B cell (primary cell): ENCODE data around the gene FIBIN. TPM values are rescaled to one million over a fixed set of nuclear protein-coding genes. Genes with fewer than 3 reads are reported as not detected.

Experiments used
- ATAC-seq: fragments of 200-7000 bp; cut with Tn5 transposase; one replicate; pipeline ENCODE4 v1.10.0; 2021; ENCODE audit warnings: low read depth, mild to moderate bottlenecking, moderate number of reproducible peaks, moderate library complexity
- CTCF ChIA-PET: fragments of 350-600 bp; sonication (Branson Sonifier 250); formaldehyde crosslinking; loops from one replicate; lab custom pipeline; 2021; ENCODE audit warnings: antibody characterized with exemption, inconsistent platforms; lab: Charles Lee
- POLR2A ChIA-PET: fragments of 350-600 bp; sonication (Branson Sonifier 250); formaldehyde crosslinking; loops from one replicate; lab custom pipeline; 2021; ENCODE audit warnings: antibody characterized with exemption; lab: Charles Lee
- DNase-seq: peaks from one replicate; pipeline ENCODE4 v3.0.0; 2013
- H2AFZ ChIP-seq: 2 replicates; pipeline ENCODE4 v1.6.1; 2012; ENCODE audit warnings: mild to moderate bottlenecking, low read depth, low read length; ENCODE audit not compliant: insufficient read depth, poor library complexity, severe bottlenecking
- H3K27ac ChIP-seq, 2 donors: 1 replicate in 1 of 2; 2 replicates in 1 of 2; pipeline ENCODE4 v1.5.1; 2012 to 2013; ENCODE audit warnings: low read length in 2 of 2, mild to moderate bottlenecking in 2 of 2, moderate library complexity in 1 of 2
- H3K27me3 ChIP-seq, 4 experiments: fragments of 200-600 bp in 1 of 4; sonication (generic) in 1 of 4; replicated peaks in 1 of 4; 1 replicate in 2 of 4; 2 replicates in 2 of 4; pipeline versions ENCODE4 v1.6.1 to v1.7.0; 2013 to 2016; ENCODE audit warnings: low read length in 3 of 4, mild to moderate bottlenecking in 2 of 4, mixed read lengths in 1 of 4, moderate library complexity in 1 of 4; ENCODE audit not compliant: insufficient read depth in 4 of 4, control insufficient read depth in 3 of 4; ENCODE audit errors: control extremely low read depth in 1 of 4
- H3K36me3 ChIP-seq, 2 experiments: replicated peaks in 1 of 2; 1 replicate in 1 of 2; 2 replicates in 1 of 2; pipeline versions ENCODE4 v1.6.1 to v1.7.1; 2013; ENCODE audit warnings: low read length in 1 of 2; ENCODE audit not compliant: insufficient read depth in 2 of 2, control insufficient read depth in 1 of 2; ENCODE audit errors: control extremely low read depth in 1 of 2, extremely low read depth in 1 of 2
- H3K4me1 ChIP-seq, 2 donors: fragments of 200-600 bp in 1 of 2; sonication (generic) in 1 of 2; 1 replicate in 1 of 2; 2 replicates in 1 of 2; pipeline versions ENCODE4 v1.5.1 to v1.6.1; 2013 to 2017; ENCODE audit warnings: low read length in 2 of 2; ENCODE audit not compliant: control insufficient read depth in 2 of 2, insufficient read depth in 2 of 2
- H3K4me2 ChIP-seq: replicated peaks from 2 replicates; pipeline ENCODE3; 2012; ENCODE audit warnings: mild to moderate bottlenecking, low read depth, low read length; ENCODE audit not compliant: poor library complexity, severe bottlenecking
- H3K4me3 ChIP-seq, 5 experiments: fragments of 200-600 bp in 1 of 5; sonication (generic) in 1 of 5; 1 replicate in 3 of 5; 2 replicates in 2 of 5; pipeline versions ENCODE4 v1.5.1 to v1.7.0; 2011 to 2016; ENCODE audit warnings: low read length in 4 of 5, mild to moderate bottlenecking in 4 of 5, low read depth in 2 of 5, control low read depth in 1 of 5, moderate library complexity in 1 of 5; ENCODE audit not compliant: insufficient read depth in 1 of 5; ENCODE audit errors: control extremely low read depth in 1 of 5, extremely low read depth in 1 of 5
- H3K79me2 ChIP-seq: fragments of 200-600 bp; sonication (generic); one replicate; pipeline ENCODE4 v1.6.0; 2016; ENCODE audit warnings: low read length; ENCODE audit not compliant: control insufficient read depth, insufficient read depth
- H3K9ac ChIP-seq: fragments of 200-600 bp; sonication (generic); 2 replicates; pipeline ENCODE4 v1.6.1; 2017; ENCODE audit warnings: mild to moderate bottlenecking, low read length, moderate library complexity
- H3K9me3 ChIP-seq, 3 donors: one replicate each; pipeline versions ENCODE4 v1.6.1 to v1.7.1; 2013; ENCODE audit warnings: low read length in 2 of 3; ENCODE audit not compliant: control insufficient read depth in 2 of 3, insufficient read depth in 1 of 3; ENCODE audit errors: control extremely low read depth in 1 of 3
- H4K20me1 ChIP-seq: 2 replicates; pipeline ENCODE4 v1.6.0; 2012; ENCODE audit warnings: mild to moderate bottlenecking, low read length; ENCODE audit not compliant: insufficient read depth, control insufficient read depth, poor library complexity, severe bottlenecking
- H3K27ac Mint-ChIP-seq: one replicate; pipeline ENCODE4 v1.8.0; 2021; ENCODE audit warnings: mixed read lengths
- H3K27me3 Mint-ChIP-seq: one replicate; pipeline ENCODE4 v1.8.0; 2021; ENCODE audit warnings: mixed read lengths
- H3K4me1 Mint-ChIP-seq: one replicate; pipeline ENCODE4 v1.8.0; 2021; ENCODE audit warnings: mixed read lengths
- H3K4me3 Mint-ChIP-seq: one replicate; pipeline ENCODE4 v1.8.0; 2021; ENCODE audit warnings: mixed read lengths
- H3K9me3 Mint-ChIP-seq: one replicate; pipeline ENCODE4 v1.8.0; 2022; ENCODE audit warnings: mixed read lengths; ENCODE audit not compliant: insufficient read depth
- EZH2 ChIP-seq: IDR thresholded peaks from 2 replicates; pipeline ENCODE4 v1.6.1; 2012; ENCODE audit warnings: borderline replicate concordance, low read depth, mild to moderate bottlenecking, moderate library complexity, low read length; ENCODE audit not compliant: insufficient read depth, poor library complexity, severe bottlenecking
- WGBS: methylation state at CpG from one replicate; pipeline ENCODE4 v1.1.5; 2013; ENCODE audit warnings: missing lambda C conversion rate; ENCODE audit not compliant: insufficient coverage; 5-methylcytosine and 5-hydroxymethylcytosine counted together
- intact Hi-C: fragments of 100-400 bp; cut with micrococcal nuclease; formaldehyde crosslinking; loops from one replicate; pipeline ENCODE4 v1.10.0; 2022
- polyA plus RNA-seq: library from polyadenylated mRNA; depleted of rRNA; stranded (reverse); fragments of >200 nt; gene quantifications from 2 replicates; pipeline ENCODE4 v1.2.3, GENCODE V29; 2012
- total RNA-seq, 2 donors: library from RNA; stranded (reverse); fragments of 120-200 nt in 1 of 2; gene quantifications; 1 replicate in 1 of 2; 2 replicates in 1 of 2; pipeline versions ENCODE4 v1.2.3 to v1.2.4, GENCODE V29; 2013 to 2022
- TF ChIP-seq, protein P1 (sequence below): fragments of 200-600 bp; IDR thresholded peaks from one replicate; pipeline ENCODE4 v1.8.0; 2022; ENCODE audit warnings: antibody characterized with exemption, mild to moderate bottlenecking

Gene FIBIN
- total and polyA plus RNA-seq, 2 donors (not counting 1 experiment from before 2014, with no cell fraction given) = not detected

DNA sequence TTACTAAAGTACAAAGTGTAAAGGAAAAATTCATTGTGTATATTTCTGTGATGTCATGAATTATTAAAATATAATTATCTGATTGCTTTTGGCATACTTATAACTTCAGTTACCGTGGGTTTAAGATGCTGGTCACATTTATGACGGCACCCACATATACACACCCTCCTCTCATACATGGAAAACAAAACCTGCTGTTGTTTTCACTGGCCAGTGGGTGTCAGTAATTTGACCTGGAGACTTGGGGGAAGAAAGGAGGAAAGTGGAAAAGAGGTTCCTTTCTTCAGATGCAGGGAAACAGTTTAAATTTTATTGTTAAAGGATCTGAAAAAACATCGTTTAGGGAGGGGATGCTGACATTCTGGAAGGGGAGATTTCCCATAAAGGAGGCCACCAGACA lies 46.0 kb downstream of the FIBIN start:
- no peak overlapping the region for H3K27ac Mint-ChIP-seq
- H2AFZ ChIP-seq = no peak overlapping the region
- WGBS = 56% methylated on average over 1 of the region's 3 CpGs
- ChIA-PET POLR2A (no interaction called here), CTCF (no interaction called here)
- no peaks in the 10 kb centered on the region for H4K20me1 ChIP-seq
- no peak overlapping the region for H3K27ac ChIP-seq
- H3K9me3 Mint-ChIP-seq = peaks cover 8% of the 10 kb centered on the region
- H3K27me3 ChIP-seq = no peaks in the 10 kb centered on the region
- H3K27me3 Mint-ChIP-seq = no peaks in the 10 kb centered on the region
- H3K4me2 ChIP-seq = no peak overlapping the region
- H3K4me3 Mint-ChIP-seq = no peak overlapping the region
- H3K79me2 ChIP-seq = no peaks in the 10 kb centered on the region
- no peaks in the 10 kb centered on the region for H3K4me1 Mint-ChIP-seq
- DNase-seq (no peak), ATAC-seq (no peak)
- H3K4me3 ChIP-seq = no peak overlapping the region
- TF ChIP-seq, protein P1, sequence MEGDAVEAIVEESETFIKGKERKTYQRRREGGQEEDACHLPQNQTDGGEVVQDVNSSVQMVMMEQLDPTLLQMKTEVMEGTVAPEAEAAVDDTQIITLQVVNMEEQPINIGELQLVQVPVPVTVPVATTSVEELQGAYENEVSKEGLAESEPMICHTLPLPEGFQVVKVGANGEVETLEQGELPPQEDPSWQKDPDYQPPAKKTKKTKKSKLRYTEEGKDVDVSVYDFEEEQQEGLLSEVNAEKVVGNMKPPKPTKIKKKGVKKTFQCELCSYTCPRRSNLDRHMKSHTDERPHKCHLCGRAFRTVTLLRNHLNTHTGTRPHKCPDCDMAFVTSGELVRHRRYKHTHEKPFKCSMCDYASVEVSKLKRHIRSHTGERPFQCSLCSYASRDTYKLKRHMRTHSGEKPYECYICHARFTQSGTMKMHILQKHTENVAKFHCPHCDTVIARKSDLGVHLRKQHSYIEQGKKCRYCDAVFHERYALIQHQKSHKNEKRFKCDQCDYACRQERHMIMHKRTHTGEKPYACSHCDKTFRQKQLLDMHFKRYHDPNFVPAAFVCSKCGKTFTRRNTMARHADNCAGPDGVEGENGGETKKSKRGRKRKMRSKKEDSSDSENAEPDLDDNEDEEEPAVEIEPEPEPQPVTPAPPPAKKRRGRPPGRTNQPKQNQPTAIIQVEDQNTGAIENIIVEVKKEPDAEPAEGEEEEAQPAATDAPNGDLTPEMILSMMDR = no peak
- TF ChIP-seq EZH2 = no peak
- no peaks in the 10 kb centered on the region for H3K36me3 ChIP-seq
- no peak overlapping the region for H3K9ac ChIP-seq
- H3K4me1 ChIP-seq = no peaks in the 10 kb centered on the region
- intact Hi-C loops = no loop called here
- peaks cover 0 to 3% (median 0%) of the 10 kb centered on the region in 3 donors for H3K9me3 ChIP-seq

DNA sequence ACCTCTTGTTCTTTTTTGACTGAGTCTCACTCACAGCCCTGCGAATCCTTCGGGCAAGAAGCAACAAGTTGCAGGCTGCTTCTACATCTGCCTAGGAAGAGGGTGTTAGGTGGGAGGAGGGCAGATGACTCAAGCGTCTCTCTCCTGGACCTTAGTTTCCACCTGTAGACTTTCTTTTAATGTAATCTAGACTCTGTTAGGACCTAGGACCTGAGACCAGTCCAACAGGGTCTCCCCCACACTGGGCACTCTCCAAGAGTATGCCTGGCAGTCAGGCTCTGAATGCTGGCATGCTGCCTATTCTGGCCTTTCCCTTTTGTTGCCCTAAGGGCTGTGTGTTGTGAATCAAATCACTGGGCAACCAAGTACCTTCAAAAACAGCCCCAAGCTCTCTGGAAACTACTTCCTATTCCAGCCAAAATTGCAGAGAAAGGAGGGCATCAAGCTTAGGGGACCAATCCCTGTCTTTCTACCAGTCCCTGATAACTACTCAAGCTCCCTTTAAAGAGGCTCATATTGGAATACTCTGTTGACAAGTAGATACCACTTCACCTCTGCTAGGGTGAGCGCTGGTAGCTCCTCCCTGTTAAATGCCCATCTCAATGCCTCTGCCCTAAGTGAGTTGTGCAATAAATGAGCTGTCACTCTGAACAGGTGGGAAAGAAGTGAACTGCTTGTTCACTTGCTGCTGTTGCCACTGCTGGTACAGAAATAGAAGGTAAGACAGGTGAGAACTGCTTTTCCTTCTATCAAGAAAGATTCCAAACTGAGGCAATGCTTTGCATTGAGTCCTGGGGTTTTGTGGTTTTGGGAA lies 46.6 kb downstream of the FIBIN start, which contains the start of gene BBOX1:
Gene BBOX1 (plus strand): TSS at position 514 of the 814 bp plus-strand sequence. CDS start 14,616 bp downstream, outside the sequence.
- H3K27ac Mint-ChIP-seq = no peak within 1 kb of the TSS
- no peak for DNase-seq
- Histone ChIP-seq H2AFZ (no peak within 1 kb of the TSS), H3K36me3 (no peaks in the 10 kb centered on the region), H3K4me2 (no peak within 1 kb of the TSS), H4K20me1 (no peaks in the 10 kb centered on the region), H3K4me1 (no peaks in the 10 kb centered on the region), H3K9me3 (peaks cover 0 to 3% (median 0%) of the 10 kb centered on the region in 3 donors), H3K9ac (no peak within 1 kb of the TSS), H3K79me2 (no peaks in the 10 kb centered on the region), H3K27me3 (no peaks in the 10 kb centered on the region), H3K27ac (no peak within 1 kb of the TSS), H3K4me3 (no peak within 1 kb of the TSS)
- H3K4me3 Mint-ChIP-seq = no peak within 1 kb of the TSS
- no peak for ATAC-seq
- CTCF ChIA-PET = interaction anchor here (0.7 kb wide), 1 partner anchor 42 kb away, joined by 3 read pairs; no protein-coding TSS in a partner anchor
- intact Hi-C loops = no loop called here
- peaks cover 8% of the 10 kb centered on the region for H3K9me3 Mint-ChIP-seq
- H3K27me3 Mint-ChIP-seq = no peaks in the 10 kb centered on the region
- 55% methylated on average over 3 of the region's 4 CpGs for WGBS
- no peak for TF ChIP-seq EZH2
- TF ChIP-seq, protein P1 = no peak
- POLR2A ChIA-PET = no interaction called here
- H3K4me1 Mint-ChIP-seq = no peaks in the 10 kb centered on the region
